ENCODE data around the gene FBXL5.

Gene FBXL5

DNA sequence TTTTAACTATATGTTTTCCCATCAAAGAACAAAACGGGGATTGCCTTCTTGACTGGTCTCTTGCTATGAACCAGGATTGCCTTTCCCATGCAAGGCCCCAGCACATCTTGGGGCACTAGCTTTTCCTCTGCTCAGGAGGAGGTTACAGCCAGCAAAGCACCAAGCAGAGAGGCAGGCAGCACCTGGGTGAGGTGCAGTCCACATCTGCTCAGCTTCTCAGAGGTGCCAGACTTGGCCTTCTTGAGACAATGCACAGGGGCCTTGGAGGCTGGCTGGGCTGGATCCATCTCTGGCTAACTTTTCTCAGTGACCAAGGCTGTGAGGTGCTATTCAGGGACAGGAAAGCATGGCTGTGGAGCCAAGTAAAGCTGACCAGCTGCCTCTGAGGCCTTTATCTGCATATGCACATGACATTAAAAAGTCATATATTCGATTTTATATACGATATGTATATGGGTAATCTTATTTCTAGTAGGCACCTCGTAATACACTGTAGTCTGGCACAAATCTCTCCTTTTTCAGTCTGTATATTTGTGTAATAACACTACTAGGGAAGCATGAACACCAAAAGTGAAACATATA, 98.6 kb downstream of the FBXL5 start:
- no peak for DNase-seq

Data from NCI-H2227 treated with DMSO at 0.1 percent for 48 hours (cell line).